ENCODE results near the gene CLEC5A. TPM values are rescaled to one million over a fixed set of nuclear protein-coding genes. Genes with fewer than 3 reads are reported as not detected.
"Not testable (repeated sequence)": the region's sequence is repeated elsewhere in the genome, so short reads cannot be mapped to it uniquely, and the experiment has no call there.

Gene CLEC5A
- total RNA-seq, 1 donor from 2014 or later = not detected

DNA sequence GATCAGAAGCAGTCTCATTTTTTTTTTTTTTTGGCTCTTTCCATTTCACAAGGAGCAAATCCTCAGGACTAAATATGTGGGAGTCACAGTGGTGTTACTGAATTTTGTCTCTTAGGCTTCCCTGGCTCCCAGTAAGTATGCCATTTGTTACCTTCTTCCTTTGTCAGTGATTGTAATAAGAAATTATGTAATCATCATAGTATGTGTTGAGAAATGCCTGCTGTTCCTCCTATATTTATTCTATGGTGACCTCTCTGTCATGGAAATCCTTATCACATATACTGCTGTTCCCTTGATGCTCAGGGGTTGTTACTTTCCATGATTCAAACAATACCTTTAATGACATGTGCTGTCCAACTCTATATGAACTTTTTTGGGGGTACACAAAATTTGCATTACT is 35.4 kb downstream of the CLEC5A start:
- Histone ChIP-seq H4K20me1 (ENCODE audit: insufficient read depth, low read length) (no peaks in the 10 kb centered on the region), H3K27me3 (ENCODE audit: insufficient read depth, low read length) (no peaks in the 10 kb centered on the region), H3K4me1 (ENCODE audit: insufficient read depth, low read length) (no peaks in the 10 kb centered on the region), H3K4me2 (ENCODE audit: low read length) (no peak overlapping the region), H3K27ac (ENCODE audit: low read depth, low read length) (no peak overlapping the region), H3K36me3 (ENCODE audit: insufficient read depth, low read length) (no peaks in the 10 kb centered on the region), H3K79me2 (ENCODE audit: insufficient read depth, low read length) (no peaks in the 10 kb centered on the region), H2AFZ (ENCODE audit: low read depth, low read length) (no peak overlapping the region), H3K9me3 (ENCODE audit: insufficient read depth, low read depth, low read length) (no peaks in the 10 kb centered on the region), H3K4me3 (ENCODE audit: insufficient read depth, low read depth, low read length) (no peak overlapping the region), H3K9ac (ENCODE audit: low read length) (no peak overlapping the region)
- no peaks in the 10 kb centered on the region for H3K9me3 Mint-ChIP-seq (ENCODE audit: unreplicated experiment)
- no peaks in the 10 kb centered on the region for H3K36me3 Mint-ChIP-seq (ENCODE audit: low read depth, unreplicated experiment)
- TF ChIP-seq EZH2 (IDR thresholded peaks at IDR 0.05; ENCODE audit: insufficient read depth, low read length) = no peak
- TF ChIP-seq, protein P1, sequence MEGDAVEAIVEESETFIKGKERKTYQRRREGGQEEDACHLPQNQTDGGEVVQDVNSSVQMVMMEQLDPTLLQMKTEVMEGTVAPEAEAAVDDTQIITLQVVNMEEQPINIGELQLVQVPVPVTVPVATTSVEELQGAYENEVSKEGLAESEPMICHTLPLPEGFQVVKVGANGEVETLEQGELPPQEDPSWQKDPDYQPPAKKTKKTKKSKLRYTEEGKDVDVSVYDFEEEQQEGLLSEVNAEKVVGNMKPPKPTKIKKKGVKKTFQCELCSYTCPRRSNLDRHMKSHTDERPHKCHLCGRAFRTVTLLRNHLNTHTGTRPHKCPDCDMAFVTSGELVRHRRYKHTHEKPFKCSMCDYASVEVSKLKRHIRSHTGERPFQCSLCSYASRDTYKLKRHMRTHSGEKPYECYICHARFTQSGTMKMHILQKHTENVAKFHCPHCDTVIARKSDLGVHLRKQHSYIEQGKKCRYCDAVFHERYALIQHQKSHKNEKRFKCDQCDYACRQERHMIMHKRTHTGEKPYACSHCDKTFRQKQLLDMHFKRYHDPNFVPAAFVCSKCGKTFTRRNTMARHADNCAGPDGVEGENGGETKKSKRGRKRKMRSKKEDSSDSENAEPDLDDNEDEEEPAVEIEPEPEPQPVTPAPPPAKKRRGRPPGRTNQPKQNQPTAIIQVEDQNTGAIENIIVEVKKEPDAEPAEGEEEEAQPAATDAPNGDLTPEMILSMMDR (IDR thresholded peaks at IDR 0.05; ENCODE audit: insufficient read depth, low read depth, low read length) = no peak
- H3K4me3 Mint-ChIP-seq (ENCODE audit: unreplicated experiment) = no peak overlapping the region
- H3K4me1 Mint-ChIP-seq (ENCODE audit: low read depth, unreplicated experiment) = peaks cover 7% of the 10 kb centered on the region
- DNase-seq (ENCODE audit: low read depth) (no peak), FAIRE-seq (no peak)
- no peak overlapping the region for H3K27ac Mint-ChIP-seq (ENCODE audit: unreplicated experiment)
- peaks cover 2% of the 10 kb centered on the region for H3K27me3 Mint-ChIP-seq (ENCODE audit: low read depth, unreplicated experiment)

DNA sequence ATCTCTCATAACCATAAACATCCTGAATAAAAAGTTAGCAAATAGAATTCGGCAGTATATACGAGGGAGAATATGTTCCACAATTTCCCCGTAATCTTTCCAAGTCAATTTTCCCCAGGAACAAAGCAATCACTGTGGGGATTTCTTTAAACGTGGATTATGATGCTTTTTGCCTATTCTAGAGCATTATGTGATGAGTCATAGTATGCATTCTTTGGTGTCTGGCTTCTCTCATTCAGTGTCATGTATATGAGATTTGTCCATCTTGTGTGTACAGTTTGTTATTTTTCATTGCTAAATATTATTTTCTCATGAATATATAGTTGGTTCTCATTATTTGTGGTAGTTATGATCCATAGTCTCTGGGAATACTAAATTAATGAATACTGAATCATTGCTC is 40.5 kb downstream of the CLEC5A start:
- H3K36me3 ChIP-seq (ENCODE audit: insufficient read depth, low read length) = no peaks in the 10 kb centered on the region
- FAIRE-seq = no peak
- H3K27ac ChIP-seq (ENCODE audit: low read depth, low read length) = no peak overlapping the region
- H3K4me3 Mint-ChIP-seq (ENCODE audit: unreplicated experiment) = no peak overlapping the region
- H3K4me1 Mint-ChIP-seq (ENCODE audit: low read depth, unreplicated experiment) = peaks cover 9% of the 10 kb centered on the region
- peak overlapping the region; percentile 55 for H3K27ac Mint-ChIP-seq (ENCODE audit: unreplicated experiment)
- no peak overlapping the region for H2AFZ ChIP-seq (ENCODE audit: low read depth, low read length)
- no peak for TF ChIP-seq EZH2 (IDR thresholded peaks at IDR 0.05; ENCODE audit: insufficient read depth, low read length)
- TF ChIP-seq, protein P1 (IDR thresholded peaks at IDR 0.05; ENCODE audit: insufficient read depth, low read depth, low read length) = no peak
- no peak overlapping the region for H3K9ac ChIP-seq (ENCODE audit: low read length)
- no peaks in the 10 kb centered on the region for H3K27me3 ChIP-seq (ENCODE audit: insufficient read depth, low read length)
- H4K20me1 ChIP-seq (ENCODE audit: insufficient read depth, low read length) = no peaks in the 10 kb centered on the region
- H3K27me3 Mint-ChIP-seq (ENCODE audit: low read depth, unreplicated experiment) = no peaks in the 10 kb centered on the region
- H3K4me2 ChIP-seq (ENCODE audit: low read length) = no peak overlapping the region
- no peaks in the 10 kb centered on the region for H3K4me1 ChIP-seq (ENCODE audit: insufficient read depth, low read length)
- H3K9me3 ChIP-seq (ENCODE audit: insufficient read depth, low read depth, low read length) = no peaks in the 10 kb centered on the region
- DNase-seq (ENCODE audit: low read depth) = no peak
- H3K4me3 ChIP-seq (ENCODE audit: insufficient read depth, low read depth, low read length) = no peak overlapping the region
- H3K36me3 Mint-ChIP-seq (ENCODE audit: low read depth, unreplicated experiment) = no peaks in the 10 kb centered on the region
- H3K9me3 Mint-ChIP-seq (ENCODE audit: unreplicated experiment) = no peaks in the 10 kb centered on the region
- no peaks in the 10 kb centered on the region for H3K79me2 ChIP-seq (ENCODE audit: insufficient read depth, low read length)

DNA sequence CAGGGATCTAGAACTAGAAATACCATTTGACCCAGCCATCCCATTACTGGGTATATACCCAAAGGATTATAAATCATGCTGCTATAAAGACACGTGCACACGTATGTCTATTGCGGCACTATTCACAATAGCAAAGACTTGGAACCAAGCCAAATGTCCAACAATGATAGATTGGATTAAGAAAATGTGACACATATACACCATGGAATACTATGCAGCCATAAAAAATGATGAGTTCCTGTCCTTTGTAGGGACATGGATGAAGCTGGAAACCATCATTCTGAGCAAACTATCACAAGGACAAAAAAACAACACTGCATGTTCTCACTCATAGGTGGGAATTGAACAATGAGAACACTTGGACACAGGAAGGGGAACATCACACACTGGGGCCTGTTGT is 47.4 kb downstream of the CLEC5A start:
- H3K9me3 ChIP-seq (ENCODE audit: insufficient read depth, low read depth, low read length); H3K79me2 ChIP-seq (ENCODE audit: insufficient read depth, low read length); H3K4me1 Mint-ChIP-seq (ENCODE audit: low read depth, unreplicated experiment); H3K27me3 Mint-ChIP-seq (ENCODE audit: low read depth, unreplicated experiment); H3K27me3 ChIP-seq (ENCODE audit: insufficient read depth, low read length); H2AFZ ChIP-seq (ENCODE audit: low read depth, low read length); H3K27ac ChIP-seq (ENCODE audit: low read depth, low read length); H3K27ac Mint-ChIP-seq (ENCODE audit: unreplicated experiment); H3K36me3 Mint-ChIP-seq (ENCODE audit: low read depth, unreplicated experiment); H3K9ac ChIP-seq (ENCODE audit: low read length); H3K4me1 ChIP-seq (ENCODE audit: insufficient read depth, low read length); H4K20me1 ChIP-seq (ENCODE audit: insufficient read depth, low read length); H3K36me3 ChIP-seq (ENCODE audit: insufficient read depth, low read length); H3K9me3 Mint-ChIP-seq (ENCODE audit: unreplicated experiment); H3K4me3 Mint-ChIP-seq (ENCODE audit: unreplicated experiment); H3K4me3 ChIP-seq (ENCODE audit: insufficient read depth, low read depth, low read length); H3K4me2 ChIP-seq (ENCODE audit: low read length); DNase-seq (ENCODE audit: low read depth); FAIRE-seq: not testable (repeated sequence)

Data from astrocyte (in vitro differentiated cells and primary cell).